AG08395 (cell line): ENCODE data around the gene OR10D3.
"Not testable (repeated sequence)": the region's sequence is repeated elsewhere in the genome, so short reads cannot be mapped to it uniquely, and the experiment has no call there.

Source experiments
- DNase-seq: peaks from one replicate; pipeline ENCODE4 v3.0.0; 2012; ENCODE audit warnings: mixed read lengths, low spot score

OR10D3 gene

DNA sequence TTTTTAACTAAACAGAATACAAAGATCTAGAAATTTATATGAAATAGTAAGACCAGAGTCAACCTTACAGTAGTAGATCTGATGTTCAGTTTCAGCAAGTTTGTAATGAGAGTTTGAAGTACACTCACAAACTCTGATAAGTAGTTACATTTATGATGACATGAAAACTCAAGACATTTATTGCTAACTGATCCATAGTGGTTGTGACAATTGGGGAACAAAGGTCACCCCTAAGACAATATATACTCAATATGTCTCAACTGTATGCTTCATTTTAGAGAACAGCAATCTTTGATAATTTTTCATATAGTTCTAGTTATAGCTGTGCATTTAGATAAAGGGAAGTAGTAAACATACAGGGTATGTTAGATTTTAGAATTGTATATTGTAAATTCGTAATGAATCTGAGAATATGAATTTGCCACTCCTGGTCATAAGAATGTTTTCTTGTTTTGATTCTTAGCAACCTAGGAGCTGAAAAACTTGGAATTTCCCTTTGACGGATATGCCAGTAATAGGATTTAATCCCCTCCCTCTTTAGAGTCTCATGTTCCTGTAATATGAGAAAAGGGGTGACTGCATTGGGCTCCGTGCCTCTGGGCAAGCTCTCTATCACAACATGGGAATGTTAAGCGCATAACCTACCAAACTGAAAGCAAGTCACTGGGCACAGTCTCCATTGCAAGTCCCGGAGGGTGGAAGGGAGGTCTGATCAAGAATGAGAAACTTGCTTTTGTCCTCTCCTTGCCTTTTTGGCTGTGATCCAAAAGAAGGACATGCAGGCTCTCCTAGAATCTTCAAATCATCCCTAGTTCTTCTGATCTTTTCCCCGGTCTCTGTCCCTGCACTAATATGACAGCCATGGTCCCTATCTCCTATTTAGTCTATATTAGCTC, 11.4 kb downstream of the OR10D3 start:
- DNase-seq = no peak

DNA sequence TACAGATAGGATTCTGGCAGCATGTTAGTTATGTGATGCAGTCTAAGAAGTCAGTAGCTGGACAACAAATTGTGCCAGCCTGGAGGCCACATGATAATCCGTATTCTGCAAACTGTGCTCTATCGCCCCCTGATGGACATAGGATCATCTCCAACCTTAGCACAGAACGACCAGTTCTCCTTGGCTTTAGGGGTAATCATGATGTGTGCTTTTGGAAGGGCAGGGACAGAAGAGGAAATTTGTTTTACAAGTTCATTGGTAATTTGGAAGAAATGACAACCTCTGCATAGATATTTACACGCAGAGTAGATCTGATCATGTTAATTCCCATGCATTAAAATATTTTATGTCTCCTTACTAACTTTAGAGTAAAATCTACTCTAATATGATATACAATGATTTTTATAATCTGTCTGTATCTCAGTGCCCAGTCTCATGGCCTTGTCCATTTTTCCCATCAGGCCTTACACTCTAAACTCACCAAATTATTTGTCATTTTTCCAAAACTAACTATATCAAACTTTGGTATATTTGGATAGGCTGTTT, 12.1 kb downstream of the OR10D3 start:
- peak; percentile 52 for DNase-seq

DNA sequence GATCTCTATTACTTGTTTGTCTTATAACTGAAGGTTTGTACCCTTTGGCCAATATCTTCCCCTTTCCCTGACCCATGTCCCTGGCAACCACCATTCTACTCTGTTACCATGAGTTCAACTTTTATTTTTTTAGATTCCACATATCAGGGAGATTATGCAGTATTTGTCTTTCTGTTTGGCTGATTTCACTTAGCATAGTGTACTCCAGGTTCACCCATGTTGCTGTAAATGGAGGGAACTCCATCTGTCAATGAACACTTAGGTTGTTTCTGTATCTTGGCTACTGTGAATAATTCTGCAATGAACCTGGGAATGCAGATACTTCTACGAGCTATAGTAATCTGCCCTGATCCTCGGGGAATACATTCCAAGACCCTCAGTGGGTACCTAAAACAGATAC, 14.9 kb downstream of the OR10D3 start:
- DNase-seq = no peak

DNA sequence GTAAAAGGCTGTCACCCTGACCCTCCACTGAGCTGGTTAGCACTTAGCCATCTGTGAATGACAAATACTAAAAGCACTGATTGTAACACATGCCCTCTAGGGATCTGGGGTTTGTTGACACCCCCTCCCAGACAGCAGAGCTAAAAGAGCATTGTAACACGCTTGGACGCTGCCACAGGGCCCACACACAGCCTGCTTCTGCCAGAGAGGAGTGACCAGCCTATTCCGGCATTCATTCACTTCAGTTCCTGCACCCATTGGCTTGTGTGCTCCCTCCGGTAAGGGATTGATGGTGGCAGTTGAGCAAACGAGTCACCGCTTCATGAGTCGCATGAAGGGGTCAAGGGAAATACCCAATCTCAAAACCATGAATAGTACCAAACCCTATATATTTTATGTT, 15.8 kb downstream of the OR10D3 start:
- DNase-seq = no peak

DNA sequence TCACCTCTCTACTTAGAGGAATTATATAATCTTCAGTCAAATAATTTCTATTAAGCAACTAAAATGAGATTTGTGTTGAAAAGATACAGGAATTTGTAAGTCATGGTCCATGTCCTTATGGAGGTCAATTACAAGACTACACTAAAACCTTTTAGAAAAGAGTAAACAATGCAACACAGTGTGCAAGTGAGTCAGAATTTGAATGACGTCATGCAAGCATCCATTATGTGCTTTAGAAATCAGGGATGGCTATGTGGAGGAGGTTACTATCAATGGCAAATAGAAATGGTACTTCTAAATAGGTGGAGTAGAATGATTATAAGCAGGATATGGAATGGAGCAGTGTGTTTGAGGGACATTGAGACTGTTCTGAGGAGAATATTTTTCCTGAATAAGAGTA, 16.6 kb downstream of the OR10D3 start:
- DNase-seq = no peak

DNA sequence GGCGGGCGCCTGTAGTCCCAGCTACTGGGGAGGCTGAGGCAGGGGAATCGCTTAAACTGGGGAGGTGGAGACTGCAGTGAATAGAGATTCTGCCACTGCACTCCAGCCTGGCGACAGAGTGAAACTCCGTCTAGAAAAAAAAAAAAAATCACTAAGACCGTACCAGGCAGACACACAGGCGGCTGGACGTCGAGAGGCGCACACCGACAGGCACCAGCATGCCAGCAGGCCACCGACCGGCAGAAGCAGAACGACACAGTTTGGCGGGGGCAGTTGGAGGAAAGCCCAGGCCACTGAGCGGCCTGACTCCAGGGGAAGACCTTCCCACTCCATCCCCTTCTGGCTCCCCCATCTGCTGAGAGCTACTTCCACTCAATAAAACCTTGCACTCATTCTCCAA, 17.5 kb downstream of the OR10D3 start:
- no peak for DNase-seq

DNA sequence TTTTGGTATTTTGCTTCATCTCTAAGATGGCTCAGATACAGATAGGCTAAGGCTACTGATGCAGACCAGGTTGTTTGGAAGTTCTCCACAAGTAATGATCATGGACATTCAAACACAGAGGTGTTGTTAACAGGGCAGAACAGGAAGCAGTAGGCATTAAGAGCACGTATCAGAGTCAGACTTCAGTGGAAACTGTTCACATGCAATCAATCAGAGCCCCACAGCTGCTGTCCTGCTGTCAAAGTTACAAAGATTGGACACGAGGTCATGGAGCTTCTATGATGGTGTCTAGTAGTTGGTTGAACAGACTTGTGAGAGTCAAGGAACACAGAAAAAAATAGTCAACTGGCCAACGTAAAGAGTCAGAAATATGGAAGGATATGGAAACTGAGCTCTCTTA, 19.8 kb downstream of the OR10D3 start:
- no peak for DNase-seq

DNA sequence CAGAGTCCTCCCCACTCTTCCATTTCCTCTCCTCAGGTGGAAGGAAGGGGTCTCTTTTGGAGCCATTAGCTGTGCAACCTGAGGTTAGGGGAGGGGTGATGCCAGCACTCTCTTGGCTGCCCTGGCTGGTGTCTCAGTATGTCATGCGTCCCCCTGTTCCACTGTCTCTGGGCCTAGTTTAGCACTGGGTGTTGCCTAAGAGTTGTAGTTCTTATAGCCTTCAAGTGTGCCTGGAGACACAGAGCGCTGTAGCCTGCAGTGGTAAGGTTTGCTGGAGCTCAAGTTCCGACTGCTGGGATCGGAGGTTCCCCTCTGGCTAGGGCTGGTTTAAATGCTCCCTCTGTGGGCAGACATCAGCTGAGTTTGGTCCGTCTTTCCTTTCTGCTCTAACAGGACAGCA, 20.9 kb downstream of the OR10D3 start:
- no peak for DNase-seq

DNA sequence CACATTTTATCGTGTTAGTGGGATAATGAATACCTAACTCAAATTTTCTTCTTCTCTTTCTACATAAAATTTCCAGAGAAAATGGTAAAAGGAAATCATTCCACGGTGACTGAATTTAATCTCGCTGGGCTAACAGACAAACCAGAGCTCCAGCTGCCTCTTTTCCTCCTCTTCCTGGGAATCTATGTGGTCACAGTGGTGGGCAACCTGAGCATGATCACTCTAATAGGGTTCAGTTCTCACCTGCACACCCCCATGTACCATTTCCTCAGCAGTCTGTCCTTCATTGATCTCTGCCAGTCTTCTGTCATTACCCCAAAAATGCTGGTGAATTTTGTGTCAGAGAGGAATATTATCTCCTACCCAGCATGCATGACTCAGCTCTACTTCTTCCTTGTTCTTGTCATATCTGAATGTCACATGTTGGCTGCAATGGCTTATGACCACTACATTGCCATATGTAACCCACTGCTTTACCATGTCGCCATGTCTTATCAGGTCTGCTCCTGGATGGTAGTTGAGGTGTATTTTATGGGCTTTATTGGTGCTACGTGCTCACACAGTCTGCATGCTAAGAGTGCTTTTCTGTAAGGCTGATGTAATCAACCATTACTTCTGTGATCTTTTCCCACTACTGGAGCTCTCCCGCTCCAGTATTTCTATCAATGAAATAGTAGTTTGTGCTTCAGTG, 24.1 kb downstream of the OR10D3 start:
- no peak for DNase-seq

DNA sequence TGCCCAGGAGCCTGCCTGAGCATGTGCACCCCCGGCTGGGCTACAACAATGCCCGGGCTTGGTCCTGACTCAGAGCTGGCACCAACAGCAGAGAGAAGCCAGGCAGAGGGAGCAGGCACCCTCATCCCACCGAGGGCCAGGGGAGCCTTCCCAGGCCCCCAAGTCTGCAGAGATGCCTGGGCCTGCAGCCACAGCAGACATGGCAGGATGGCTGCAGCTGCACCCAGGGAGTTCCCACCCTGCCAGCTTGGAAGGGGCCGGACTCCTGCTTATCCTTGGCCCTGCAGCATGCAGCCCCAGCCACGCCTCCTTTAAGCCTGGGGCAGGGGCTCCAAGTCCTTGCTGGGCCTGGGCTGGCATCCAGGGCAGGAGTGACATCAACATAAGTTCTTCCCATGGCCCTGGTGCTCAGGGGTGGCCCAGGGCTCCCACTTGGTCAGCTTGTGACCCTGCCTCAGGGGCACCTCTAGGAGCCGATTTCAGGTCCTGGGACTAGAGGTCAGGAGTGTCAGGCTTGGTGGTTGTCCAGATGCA, 26.7 kb downstream of the OR10D3 start:
- DNase-seq = no peak

DNA sequence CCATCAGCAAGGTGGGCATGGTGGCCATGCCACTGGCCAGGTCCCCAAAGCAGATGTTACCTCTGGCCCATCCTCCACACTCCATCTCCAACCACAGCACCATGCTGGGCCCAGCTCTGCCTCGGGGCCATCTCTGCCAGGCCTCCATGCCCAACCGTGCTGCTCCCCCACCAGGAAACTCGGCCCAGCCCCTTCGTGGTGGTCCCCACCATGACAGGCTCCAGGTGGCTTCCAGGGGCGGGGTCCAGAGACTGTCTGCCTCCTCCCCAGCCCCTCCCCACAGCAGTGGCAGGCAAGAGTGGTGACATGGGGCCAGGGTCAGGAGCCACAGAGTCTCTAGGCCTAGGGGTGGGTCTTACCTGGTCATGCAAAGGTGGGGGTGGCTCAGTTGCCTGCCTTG, 27.3 kb downstream of the OR10D3 start:
- DNase-seq = no peak

DNA sequence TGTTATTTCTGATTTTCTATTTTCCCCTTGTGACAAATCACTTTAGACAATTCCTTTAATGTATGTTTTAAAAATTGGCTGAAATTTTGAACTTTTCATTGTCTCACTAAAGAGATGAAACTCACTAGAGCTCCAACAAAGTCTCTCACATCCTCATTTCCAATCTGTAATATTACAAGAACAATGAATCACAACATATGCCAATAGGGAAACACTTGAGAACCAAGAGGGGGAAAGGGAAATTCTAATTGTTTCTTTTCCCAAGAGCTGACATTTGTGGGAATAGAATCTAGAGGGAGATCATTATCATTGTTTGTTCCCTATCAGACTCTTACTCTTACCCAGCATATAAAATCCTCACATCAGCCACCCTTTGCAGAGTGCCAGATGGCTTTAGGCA, 28.2 kb downstream of the OR10D3 start:
- DNase-seq = no peak

DNA sequence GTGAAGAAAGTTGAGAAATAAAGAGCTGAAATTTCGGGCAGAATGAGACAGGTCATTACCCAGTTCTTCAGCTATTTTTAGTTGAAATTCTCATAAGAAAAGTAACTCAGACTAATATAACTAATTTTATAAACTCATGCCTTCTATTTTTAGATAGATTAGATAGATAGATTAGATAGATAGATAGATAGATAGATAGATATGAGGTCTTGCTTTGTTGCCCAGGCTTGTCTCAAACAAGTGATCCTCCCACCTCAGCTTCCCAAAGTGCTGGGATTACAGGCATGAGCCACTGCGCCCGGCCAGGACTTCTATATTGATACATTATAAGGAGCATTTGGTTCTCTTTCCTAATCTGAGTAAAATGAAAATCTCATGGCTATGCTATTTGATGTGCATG, 30.9 kb downstream of the OR10D3 start:
- DNase-seq = no peak

DNA sequence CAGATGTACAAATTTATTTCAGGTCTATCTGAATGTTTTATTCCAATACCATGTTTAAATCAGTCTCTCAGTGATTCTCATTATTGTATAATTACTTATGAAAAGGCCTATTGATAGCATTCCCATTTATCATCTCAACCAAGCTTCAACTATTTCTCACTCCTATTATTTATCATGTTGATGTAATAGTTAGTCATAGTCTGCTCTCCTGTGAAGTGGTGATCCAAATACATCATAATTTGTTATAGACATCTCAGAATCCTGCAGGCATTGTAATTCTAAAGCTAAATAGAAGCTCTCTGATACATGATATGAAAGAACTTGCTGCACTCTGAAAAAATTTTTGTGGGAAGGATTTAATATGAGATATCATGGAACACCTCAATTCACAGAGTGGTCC, 36.0 kb downstream of the OR10D3 start:
- DNase-seq = no peak

DNA sequence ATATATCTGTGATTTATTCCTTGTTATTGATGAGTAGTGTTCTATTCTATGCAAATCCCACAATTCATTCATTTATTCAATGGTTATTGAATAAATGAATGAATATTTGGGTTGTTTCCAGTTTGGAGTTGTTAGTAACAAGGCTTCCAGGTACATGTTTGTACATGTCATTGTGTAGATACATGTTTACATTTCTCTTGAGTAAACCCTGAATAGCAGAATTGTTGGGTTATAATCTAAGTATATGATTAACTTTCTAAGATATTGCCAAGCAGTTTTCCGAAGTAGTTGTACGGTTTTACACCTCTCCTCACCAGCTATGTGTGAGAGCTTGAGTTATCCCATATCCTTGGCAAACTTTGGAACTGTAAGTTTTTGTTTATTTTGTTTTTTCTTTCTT, 39.3 kb downstream of the OR10D3 start:
- no peak for DNase-seq

DNA sequence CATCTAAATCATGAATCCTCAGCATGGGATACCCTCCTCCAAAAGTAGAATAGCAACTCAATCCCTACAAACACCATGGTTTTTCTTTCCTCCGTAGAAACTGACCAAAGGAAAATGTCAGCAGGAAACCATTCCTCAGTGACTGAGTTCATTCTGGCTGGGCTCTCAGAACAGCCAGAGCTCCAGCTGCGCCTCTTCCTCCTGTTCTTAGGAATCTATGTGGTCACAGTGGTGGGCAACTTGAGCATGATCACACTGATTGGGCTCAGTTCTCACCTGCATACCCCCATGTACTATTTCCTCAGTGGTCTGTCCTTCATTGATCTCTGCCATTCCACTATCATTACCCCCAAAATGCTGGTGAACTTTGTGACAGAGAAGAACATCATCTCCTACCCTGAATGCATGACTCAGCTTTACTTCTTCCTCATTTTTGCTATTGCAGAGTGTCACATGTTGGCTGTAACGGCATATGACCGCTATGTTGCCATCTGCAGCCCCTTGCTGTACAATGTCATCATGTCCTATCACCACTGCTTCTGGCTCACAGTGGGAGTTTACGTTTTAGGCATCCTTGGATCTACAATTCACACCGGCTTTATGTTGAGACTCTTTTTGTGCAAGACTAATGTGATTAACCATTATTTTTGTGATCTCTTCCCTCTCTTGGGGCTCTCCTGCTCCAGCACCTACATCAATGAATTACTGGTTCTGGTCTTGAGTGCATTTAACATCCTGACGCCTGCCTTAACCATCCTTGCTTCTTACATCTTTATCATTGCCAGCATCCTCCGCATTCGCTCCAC, 41.7 kb downstream of the OR10D3 start:
- not testable (repeated sequence) for DNase-seq

DNA sequence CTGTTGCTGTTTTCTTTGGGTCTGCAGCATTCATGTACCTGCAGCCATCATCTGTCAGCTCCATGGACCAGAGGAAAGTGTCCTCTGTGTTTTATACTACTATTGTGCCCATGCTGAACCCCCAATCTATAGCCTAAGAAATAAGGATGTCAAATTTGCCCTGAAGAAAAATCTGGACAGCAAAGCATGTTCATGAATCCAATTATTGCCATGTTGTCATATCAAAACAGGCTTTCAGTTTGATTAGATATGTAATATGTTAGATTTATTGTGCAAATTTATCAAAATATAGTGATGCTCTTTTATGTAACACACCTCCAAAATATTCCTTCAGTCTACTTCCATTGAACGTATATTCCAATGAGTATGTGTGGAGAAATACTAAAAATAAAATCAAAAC, 42.3 kb downstream of the OR10D3 start:
- no peak for DNase-seq

DNA sequence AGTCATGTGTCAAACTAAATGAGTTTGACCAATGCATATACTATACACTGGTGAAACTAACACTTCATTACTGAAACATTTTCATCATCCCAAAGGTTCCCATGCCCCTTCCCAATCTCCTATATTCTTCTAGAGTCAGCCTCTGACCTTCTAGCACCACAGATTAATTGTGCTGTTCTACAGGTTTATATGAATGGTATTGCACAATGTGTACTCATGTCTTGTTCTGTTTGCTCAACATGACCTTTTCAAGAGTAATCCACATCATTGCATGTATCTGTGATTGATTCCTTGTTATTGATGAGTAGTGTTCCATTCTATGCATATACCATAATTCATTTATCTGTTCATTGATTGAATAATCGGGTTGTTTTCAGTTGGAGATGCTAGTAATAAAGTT, 50.2 kb downstream of the OR10D3 start:
- no peak for DNase-seq
